ENCODE measurements around the gene RPS4Y2. TPM values are rescaled to one million over a fixed set of nuclear protein-coding genes. Genes with fewer than 3 reads are reported as not detected.

The RPS4Y2 gene
- total and polyA plus RNA-seq, 9 of the 15 experiments (the other 6 are each of a cell fraction or from before 2014, with no cell fraction given), result not detected

- no peaks in the 10 kb centered on the region for H4K20me1 ChIP-seq (replicated peaks; ENCODE audit: control insufficient read depth, insufficient read depth, low read length)
- H2AFZ ChIP-seq (ENCODE audit: low read depth, low read length), result no peak overlapping the region
- no peak overlapping the region for H3K27ac ChIP-seq (ENCODE audit: extremely low read depth, low read depth, low read length)
- ChIA-PET POLR2A (no interaction called here), CTCF (ENCODE audit: low intra/inter-chr PET ratio) (no interaction called here)
- no peak overlapping the region for H3K9ac ChIP-seq (ENCODE audit: insufficient read depth in 1 of 2, low read depth in 2 of 2, low read length in 2 of 2)
- FAIRE-seq, result no peak
- no peak for DNase-seq (ENCODE audit: extremely low read depth in 1 of 4, low spot score in 3 of 4)
- no peak overlapping the region for H3K4me2 ChIP-seq (ENCODE audit: insufficient read depth, low read length)
- BruUV-seq (replicated peaks), result no TSS peak
- WGBS (ENCODE audit: insufficient coverage, low coverage, missing lambda C conversion rate), result no CpG with 5 or more reads among the region's 4 CpGs
- in situ Hi-C loops (cut with MboI), result no loop called here
- no peak for ATAC-seq
- intact Hi-C loops (cut with micrococcal nuclease), result no loop called here
- H3K36me3 ChIP-seq (ENCODE audit: control insufficient read depth, insufficient read depth, low read length), result no peaks in the 10 kb centered on the region
- H3K4me1 ChIP-seq (replicated peaks in 1 of 2; ENCODE audit: control insufficient read depth in 2 of 2, insufficient read depth in 2 of 2, low read length in 2 of 2), result no peaks in the 10 kb centered on the region
- no peaks in the 10 kb centered on the region for H3K9me3 ChIP-seq (replicated peaks; ENCODE audit: control insufficient read depth, insufficient read depth, low read depth, low read length)
- H3K27me3 ChIP-seq (ENCODE audit: control insufficient read depth in 2 of 2, insufficient read depth in 2 of 2, low read length in 2 of 2), result no peaks in the 10 kb centered on the region
- no peak overlapping the region for H3K4me3 ChIP-seq
- no peaks in the 10 kb centered on the region for H3K79me2 ChIP-seq (ENCODE audit: control insufficient read depth, insufficient read depth, low read length)
- no peaks in the 10 kb centered on the region for H3K9me1 ChIP-seq (ENCODE audit: control insufficient read depth, insufficient read depth, low read length)
- no peak for TF ChIP-seq GTF2E2 (tag; IDR thresholded peaks at IDR 0.05)
- no peak for TF ChIP-seq CXXC5 (CRISPR knock-in tag; IDR thresholded peaks at IDR 0.05)
- no peak for TF ChIP-seq KAT7 (CRISPR knock-in tag; IDR thresholded peaks at IDR 0.05; ENCODE audit: borderline replicate concordance)
- no peak for TF ChIP-seq BRF2 (IDR thresholded peaks at IDR 0.05; ENCODE audit: borderline replicate concordance, insufficient read depth, insufficient read length)
- no peak for TF ChIP-seq CC2D1A (IDR thresholded peaks at IDR 0.05)
- TF ChIP-seq PCBP1 (IDR thresholded peaks at IDR 0.05; ENCODE audit: low read depth, low read length, poor library complexity, severe bottlenecking), result no peak
- TF ChIP-seq NCOA6 (IDR thresholded peaks at IDR 0.05), result no peak
- no peak for TF ChIP-seq REST (IDR thresholded peaks at IDR 0.05; ENCODE audit: borderline replicate concordance)
- TF ChIP-seq REST (CRISPR knock-in tag; IDR thresholded peaks at IDR 0.05; ENCODE audit: low read depth), result no peak
- no peak for TF ChIP-seq CAMTA2 (CRISPR knock-in tag; conservative IDR thresholded peaks at IDR 0.05)
- TF ChIP-seq XRCC5 (IDR thresholded peaks at IDR 0.05; ENCODE audit: low read depth, low read length), result no peak
- TF ChIP-seq SRSF7 (optimal IDR thresholded peaks at IDR 0.05; ENCODE audit: low read depth, low read length), result no peak
- no peak for TF ChIP-seq ZNF655 (CRISPR knock-in tag; IDR thresholded peaks at IDR 0.05)
- TF ChIP-seq ZNF133 (CRISPR knock-in tag; IDR thresholded peaks at IDR 0.05), result no peak
- no peak for TF ChIP-seq L3MBTL2 (IDR thresholded peaks at IDR 0.05)
- no peak for TF ChIP-seq PHB2 (IDR thresholded peaks at IDR 0.05; ENCODE audit: low read depth)
Observed at GRCh38 chrY:20740609-20741008, 15.3 kb upstream of the RPS4Y2 start.
